HG03280 (cell line): ENCODE data around the gene ALLC.

Experiments used
- ATAC-seq: cut with Tn5 transposase; IDR thresholded peaks from one replicate; pipeline ENCODE4 v1.9.1; 2021; ENCODE audit warnings: mild to moderate bottlenecking, moderate library complexity; ENCODE audit not compliant: unreplicated experiment

The ALLC gene

DNA sequence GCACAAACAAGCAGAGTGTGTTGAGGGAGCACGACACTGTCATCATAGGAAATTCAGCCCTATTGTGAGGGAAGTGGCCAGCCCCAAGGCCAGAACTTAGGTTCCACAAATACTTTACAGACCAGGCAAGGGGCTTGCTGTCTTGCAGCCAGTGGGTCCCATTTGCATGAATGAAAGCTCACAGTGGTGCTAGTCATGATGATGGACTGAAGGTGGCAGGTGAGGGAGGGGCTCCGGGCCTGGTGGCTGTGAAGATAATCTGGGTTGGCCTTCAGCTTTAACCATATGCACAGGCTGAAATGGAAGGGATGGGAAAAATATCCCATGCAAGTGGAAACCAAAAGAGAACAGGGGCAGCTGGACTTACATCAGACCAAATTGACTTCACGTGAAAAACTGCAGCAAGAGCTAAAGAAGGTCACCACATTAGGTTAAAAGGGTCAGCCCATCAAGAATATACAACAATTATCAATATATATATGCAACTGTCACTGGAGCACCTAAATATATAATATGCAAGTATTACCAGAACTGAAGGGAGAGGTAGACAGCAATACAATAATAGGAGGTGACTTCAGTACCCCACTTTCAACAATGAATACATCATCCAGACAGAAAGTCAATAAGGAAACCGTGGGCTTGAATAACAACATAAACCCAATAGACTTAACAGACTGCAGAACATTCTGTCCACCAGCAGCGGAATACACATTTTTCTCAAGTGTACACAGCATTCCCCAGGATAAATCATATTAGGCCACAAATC, 84.9 kb downstream of the ALLC start:
- no peak for ATAC-seq

DNA sequence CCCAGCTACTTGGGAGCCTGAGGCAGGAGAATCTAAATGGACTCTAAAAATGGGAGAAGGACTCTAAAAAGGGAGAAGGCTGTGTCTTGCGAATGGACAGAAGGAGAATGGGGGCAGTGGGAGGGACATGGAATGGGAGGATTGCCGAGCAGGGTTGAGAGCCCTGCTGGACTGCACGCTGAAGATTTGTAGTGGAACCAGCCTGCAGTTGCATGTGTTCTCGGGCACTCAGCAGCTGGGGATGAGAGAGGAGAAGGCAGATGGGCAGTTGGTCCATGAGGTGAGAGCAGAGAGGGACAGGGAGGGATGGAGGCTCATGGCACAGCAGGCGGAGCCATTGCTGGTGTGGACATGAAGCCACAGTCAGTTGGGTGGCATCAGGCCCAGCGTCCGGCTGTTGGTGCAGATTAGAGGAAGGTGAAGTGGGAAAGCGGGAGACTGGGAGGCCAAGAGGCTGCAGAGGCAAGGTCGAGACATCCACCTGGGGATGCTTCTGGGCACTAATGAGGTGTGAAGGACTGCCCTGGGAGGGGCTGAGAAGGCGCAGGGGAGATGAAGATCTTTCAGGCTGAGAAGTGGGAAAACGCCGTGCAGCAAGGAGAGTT, 86.1 kb downstream of the ALLC start:
- no peak for ATAC-seq

DNA sequence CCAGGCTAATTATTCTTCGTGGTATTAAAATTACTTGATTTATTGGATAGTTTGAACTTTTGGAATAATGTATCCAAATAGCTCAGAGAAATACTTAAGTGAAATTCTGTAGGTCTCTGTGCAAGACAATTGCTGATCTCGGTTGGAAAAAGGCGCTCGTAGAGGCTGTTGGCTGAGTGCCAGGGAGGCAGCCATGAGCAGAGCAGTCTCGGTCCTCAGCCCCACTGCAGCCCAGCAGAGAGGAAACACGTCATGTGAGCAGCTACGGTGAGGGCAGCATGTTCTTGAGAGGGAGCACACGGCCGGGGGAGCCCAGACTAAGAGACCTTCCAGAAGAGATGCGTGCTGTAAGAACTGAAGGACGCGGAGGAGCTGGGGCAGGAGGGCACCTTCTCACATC, 87.9 kb downstream of the ALLC start:
- ATAC-seq = no peak

DNA sequence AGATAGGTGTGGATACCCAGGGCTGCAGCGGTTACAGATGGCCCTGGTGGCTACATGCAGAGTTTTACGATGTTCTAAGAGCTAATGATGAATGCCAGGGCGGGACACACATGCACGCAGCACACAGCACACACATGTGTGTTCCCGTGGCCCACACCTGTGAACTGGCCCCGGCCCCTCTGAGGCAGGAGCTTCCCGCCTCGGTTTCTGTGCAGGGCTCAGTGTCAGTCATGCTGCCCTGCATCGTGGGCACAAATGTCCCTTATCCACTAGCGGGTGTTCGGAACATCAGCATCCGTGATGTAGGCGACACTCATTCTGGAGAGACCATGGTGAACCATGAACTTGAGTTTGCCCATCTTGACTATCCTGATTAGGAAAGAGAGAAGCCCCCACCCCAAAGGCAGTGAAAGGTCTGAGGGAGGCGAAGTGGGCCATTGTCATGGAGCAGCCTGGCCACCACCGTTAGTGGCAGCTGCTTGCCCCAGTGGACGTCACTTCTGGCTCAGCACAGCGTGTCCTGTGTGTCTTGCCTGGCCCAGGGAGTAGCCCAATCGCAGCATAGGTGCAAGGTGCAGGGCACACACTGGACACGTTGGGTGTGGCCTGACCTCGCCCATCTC, 89.1 kb downstream of the ALLC start:
- ATAC-seq = no peak

DNA sequence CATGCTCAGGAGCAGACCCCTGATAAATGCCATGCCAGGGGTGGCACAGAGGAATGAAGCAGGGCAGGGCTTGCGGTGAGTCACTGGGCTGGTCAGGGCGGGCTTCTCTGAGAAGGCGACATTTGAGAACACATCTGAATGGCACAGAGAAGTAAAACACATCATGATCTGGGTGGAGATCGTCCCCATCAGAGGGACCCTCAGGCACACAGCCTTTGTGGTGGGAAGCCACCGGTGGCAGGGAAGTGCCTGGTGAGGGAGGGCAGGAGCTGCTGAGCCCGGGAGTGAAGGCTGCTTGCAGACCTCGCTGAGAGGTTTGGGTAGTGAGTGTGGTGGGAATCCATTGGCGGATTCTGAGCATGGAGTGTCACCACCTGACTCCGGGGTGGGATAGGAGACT, 89.8 kb downstream of the ALLC start:
- no peak for ATAC-seq

DNA sequence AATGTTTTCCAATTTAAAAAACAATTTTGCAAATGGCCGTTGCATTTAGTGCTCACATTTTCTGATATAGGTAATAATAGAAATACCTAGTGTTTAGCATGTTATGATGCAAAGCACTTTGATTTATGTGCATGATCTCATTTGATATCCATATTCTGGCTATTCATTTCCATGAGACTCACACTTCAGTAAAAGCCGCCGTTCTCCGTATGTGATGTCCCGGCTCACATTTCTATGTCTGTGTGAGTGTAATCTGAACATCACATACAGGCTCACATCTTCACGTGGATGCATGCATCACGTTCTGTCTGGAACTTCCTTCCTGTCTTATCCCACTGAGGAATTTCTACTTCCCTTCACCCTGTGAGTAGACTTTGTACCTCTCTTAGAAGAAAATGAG, 91.2 kb downstream of the ALLC start:
- ATAC-seq = no peak

DNA sequence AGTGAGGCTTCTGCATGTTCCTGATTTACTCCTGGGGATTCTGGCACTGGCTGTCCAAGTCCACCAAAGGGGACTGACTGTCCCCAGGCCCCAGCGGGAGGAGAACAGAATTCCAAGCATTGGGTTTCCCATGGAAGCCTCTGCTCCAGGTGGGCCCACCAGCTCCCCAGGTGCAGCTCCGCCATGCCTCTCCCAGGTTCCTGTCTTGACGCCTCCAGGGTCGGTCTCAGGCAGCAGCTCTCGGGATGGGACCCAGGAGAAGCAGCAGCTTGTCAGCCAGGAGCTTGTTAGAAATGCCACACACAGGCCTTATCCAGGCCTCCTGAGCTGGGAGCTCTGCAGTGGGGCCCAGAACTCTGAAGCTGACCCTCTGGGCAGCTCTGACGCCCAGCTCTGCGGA, 93.3 kb downstream of the ALLC start:
- no peak for ATAC-seq

DNA sequence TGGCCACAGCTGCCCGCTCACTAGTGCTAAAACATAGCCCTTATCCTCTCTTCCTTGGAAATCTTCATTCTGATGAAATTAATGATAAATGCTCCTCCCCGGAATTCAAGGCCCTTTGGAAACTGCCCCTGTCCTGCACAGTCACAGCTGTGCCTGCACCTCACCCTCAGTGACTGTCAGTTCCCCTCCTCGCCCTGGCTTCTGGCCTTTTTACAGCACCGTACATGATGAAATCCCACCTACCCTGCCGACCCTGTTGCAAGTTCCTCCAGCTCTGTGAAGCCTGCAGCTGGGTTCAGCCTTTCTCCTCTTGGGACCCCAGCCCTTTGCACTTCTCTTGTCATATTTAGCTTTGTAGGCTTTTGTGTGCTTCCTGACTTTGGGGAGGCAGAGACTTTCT, 93.8 kb downstream of the ALLC start:
- ATAC-seq = no peak
